Frontal cortex (tissue), 4 donors: Measurements from ENCODE around the gene ESPN. TPM values are rescaled to one million over a fixed set of nuclear protein-coding genes. Genes with fewer than 3 reads are reported as not detected.

Experiments used
- DNase-seq, 2 donors: peaks; one replicate each; pipeline ENCODE4 v3.0.0; 2012; ENCODE audit warnings: low spot score in 2 of 2
- FAIRE-seq: peaks from 2 replicates; lab custom pipeline; 2012; peaks lifted over from hg19 to GRCh38; lab: Jason Lieb, UNC
- total RNA-seq: library from RNA; depleted of rRNA; stranded (reverse); fragments of >200 nt; gene quantifications from one replicate; pipeline ENCODE4 v1.2.3, GENCODE V29; 2014
- donor health status: control.
- donor health status: control.
- donor health status: control.

The ESPN gene
- total RNA-seq, 1 donor from 2014 or later, result not detected

DNA sequence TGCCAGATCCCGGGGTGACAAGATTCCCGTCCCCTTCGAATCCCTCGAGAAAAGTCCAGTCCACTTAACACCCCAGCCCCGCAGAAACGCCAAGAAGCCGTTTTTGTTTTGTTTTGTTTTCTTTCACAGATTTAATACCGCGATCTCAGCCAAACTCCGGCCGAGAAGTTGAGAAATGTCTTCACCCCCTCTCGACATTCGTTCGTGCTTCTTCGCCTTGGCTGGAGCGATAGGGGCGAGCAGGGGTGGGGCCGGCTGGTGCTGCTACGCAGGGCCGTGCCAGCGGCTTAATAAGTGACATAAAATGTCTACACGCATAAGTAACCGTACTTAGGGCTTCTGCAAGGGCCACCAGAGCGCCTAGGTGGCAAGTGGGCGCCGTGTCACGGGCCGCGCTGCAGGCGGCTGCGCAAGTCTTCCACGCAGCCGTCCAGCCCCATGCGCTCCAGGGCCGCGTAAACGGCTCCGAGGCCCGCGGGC is 36.5 kb downstream of the ESPN start:
- no peak for DNase-seq
- FAIRE-seq, result no peak

DNA sequence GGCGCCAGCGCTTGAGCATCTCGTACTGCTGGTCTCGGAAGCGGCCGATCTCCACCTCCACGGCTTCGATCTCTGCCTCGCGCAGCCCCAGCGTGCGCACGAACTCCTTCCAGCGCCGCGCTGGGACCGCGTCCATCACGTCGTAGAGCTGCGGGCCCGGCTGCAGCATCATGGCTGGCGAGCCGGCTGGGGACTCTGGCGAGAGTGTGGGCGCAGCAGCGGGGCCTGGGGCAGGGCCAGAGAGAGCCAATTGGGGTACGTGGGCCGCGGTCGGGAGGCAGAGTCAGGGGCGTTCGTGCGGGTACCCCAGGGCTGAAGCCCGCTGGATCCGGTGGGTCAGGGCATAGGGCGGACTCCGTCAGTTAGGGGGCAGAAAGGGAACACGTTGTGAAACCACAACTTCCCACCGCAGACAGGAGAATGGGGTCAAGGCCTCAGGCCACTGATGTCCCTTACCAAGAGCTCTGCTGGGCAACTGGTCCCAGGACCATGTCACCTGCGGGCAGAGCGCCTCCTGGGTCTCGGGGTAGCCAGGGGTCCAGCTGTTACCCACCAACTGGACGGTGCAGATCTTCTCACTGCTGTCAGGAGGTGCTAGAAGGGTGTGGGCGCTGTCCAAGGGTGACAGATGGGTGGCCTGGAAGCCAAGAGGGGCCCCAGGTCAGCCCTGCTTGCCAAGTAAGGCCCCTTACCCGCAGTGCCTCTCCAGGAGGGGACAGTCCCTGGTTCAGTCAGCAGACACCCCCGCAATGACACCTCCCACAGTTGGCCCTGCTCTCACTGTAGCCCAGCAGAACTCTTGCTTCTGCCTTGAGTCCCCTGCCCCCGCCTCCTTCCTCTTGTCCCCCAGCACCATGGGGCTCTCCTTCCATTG is 37.2 kb downstream of the ESPN start:
- DNase-seq (no peak), FAIRE-seq (no peak)

DNA sequence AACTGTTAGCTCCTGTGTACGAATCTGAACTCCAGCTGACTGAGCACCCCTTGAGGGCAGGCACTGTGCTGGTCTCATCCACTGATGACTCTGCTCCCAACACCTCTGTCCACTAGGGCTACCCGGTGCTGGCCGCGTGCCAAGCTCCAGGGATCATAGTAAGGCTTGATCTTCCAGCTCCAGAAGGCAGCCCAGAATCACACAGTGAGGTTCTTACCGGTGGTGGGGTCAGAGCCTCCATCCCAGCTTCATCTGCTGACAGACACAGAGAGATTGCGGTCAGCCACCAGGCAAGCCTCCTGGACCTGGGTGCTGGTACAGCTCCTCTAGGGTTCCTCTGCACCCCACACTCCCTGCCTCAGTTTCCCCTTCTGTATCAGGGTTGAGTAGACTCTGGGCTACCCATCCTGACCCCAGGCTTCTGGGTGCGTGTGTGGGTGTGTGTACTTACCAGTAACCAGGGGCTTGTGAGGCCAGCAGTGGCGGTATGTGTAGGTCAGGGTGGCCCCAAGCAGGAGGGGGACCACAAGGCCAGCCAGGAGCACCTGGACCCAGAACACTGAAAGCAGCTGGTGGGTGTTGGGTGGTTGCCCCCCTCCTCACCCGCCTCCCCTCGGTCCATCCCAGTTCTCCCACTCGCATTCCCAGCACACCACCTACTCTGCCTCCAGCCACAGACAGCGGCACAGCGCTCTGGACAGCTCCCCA is 38.0 kb downstream of the ESPN start:
- DNase-seq (no peak), FAIRE-seq (no peak)

DNA sequence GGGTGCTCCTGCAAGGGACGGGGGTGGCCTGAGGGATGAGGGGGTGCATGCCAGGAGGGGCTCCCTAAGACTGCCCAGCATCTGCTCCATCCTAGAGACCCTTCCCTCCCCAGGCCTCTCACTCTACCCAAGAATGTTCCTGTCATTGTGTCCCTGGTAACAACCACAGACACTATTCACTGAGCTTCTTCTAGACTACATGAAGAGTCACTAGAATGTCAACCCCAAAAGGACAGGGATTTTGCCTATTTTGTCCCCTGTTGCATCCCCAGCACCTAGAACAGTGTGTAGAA is 38.5 kb downstream of the ESPN start:
- DNase-seq, result no peak
- FAIRE-seq, result no peak

DNA sequence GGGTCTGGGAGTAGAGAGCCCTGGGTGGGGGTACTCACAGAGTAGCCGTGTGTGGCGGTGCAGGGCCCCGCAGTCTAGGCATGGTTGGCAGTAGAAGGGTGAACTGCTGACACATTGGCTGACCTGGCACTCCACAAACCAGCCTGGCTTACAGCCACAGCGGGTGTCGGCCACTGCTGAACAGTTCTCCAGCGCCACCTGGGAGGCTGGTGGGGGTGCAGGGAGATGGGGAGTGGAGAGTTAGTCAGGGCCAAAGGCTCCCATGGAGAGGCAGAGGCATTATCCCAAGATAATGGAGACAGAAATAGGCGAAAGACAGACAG is 39.9 kb downstream of the ESPN start:
- FAIRE-seq, result no peak
- DNase-seq, result peak in 1 of 2 donors; percentile 45

DNA sequence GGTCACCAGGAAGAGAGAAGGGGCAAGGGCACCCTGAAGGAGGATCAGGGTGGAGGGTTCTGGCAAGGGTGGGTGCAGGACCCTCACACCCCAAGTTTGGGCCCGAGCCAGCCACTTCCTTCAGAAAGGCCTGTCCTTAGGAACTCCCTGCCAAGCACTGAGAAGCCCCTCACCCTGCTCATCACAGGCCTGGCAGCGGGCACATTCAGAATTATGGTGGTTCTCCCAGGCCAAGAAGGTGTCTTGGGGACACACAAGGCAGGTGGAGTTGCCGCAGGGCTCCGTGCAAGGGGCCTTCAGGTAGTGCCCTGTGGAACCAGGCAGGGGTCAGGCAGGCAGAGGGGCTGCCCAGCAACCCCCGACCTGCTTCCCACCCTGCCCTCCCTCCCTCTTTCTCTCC is 40.3 kb downstream of the ESPN start:
- FAIRE-seq (no peak), DNase-seq (no peak)

DNA sequence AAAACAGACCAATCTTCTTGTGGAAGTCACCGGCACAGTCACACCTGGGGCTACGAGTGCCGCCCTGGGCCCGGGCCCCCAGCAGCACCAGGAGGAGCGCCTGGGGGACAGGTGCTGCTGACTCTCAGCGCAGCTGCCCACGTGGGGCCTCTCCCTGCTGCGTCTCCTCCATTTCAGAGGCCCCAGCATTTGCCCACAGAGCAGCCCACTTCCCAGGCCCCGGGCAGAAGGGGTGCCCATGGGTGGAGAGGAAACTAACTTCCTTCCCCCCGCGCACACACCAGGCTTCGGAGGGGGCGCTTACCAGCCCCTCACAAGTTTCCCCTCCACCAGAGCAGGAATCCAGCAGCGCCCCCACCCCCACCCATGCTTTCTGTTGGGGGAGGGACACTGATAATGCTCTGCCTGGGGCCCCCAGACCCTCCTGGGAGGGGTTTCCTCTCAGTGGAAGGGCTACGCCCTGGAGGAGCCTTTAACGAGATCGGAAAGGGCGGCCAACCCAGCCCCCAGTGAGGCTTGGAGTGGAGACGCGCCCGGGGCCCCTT is 41.0 kb downstream of the ESPN start:
- FAIRE-seq, result no peak
- no peak for DNase-seq

DNA sequence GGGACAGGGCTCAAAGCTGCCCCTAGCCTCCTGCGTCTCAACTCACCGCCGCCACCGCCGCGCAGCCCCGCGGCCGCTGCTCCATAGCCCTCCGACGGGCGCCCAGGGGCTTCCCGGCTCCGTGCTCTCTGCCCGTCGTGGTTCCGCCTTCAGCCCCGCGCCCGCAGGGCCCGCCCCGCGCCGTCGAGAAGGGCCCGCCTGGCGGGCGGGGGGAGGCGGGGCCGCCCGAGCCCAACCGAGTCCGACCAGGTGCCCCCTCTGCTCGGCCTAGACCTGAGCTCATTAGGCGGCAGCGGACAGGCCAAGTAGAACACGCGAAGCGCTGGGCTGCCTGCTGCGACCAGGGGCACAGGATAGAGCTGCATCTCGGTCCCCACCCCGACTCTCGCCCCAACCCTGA is 41.4 kb downstream of the ESPN start, which contains the start of gene TNFRSF25:
TSS of gene TNFRSF25 (minus strand) at position 151 of the 400 bp plus-strand sequence. CDS start at position 85, 66 bp downstream.
- no peak for FAIRE-seq
- no peak for DNase-seq

DNA sequence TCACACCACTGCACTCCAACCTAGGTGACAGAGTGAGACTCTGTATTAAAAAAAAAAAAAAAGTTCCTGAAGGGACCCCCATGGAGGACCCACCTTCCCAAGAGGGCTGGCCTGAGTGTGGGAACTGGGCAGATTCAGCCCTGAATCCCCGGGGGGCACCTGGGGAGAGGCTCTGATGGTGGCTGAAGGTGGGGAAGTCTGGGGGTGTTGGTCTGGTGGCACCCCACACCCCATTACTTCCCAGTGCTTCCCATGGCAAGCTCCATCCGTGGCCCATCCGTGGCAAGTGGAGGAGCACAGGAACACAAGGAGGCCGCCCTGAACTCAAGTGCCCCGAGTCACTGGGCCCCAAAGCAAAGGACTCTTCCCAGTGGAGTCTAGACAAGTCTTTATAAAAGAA is 42.2 kb downstream of the ESPN start:
- DNase-seq (no peak), FAIRE-seq (no peak)

DNA sequence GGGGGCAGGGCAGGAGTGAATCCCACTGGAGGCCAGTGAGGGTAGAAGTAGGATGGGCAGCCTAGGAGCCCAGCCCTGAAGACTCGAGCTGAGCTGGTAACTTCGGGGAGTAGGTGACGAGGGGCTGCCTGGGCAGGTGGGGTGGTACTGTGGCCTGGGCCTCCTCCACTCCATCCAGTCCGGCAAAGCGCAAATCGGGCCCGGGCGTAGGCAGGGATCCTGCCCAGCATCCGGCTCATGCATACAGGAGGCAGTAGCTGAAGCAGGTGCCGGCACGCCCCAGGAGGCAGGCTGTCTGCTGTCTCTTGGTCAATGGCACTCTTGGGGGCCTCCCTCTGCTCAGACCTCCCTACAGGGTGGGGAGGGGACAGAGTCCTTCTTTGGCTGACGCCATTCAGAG is 42.6 kb downstream of the ESPN start:
- FAIRE-seq (no peak), DNase-seq (no peak)

DNA sequence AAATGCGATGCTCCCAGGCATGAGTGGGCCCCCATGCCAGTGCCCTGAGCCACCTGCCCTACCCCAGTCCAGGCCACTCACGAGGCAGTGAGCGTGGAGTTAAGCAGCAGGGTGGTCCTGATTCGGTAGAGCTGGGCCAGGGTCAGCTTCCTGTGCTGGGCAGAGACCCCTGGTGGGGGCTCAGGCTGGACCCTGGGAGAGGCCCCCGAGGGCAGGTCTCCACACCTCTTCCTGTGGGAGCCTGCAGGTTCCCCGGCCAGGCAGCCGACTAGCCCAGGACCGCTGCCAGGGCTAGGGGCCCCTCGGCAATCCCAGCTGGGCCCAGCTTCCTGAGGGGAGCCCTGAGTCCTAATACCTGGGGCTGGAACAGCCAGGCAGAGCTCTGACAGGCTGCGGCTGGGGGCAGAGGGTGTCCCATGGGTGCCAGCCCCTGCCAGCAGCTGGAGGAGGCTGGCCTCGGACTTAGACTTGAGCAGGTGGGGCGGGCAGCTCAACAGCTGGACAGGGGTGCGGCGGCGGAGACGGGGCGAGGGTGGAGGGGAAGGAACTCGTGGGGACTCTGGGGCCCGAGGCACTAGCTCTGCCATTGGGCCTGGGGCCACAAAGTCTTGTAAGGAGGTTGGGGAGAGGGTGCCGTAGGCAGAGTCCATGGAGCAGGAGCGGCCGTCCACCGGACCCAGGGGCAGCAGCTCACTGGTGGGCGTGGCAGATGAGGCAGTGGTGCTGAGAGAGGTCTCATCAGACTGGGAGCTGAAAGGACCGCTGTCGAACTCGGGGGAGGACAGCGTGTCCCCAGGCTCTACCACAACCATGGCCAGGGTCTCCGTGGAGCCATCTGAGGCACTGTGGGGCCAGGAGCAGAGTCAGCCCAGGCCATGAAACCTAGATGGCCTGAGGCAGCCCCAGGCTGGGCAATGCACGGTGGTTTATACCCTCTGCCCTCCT is 43.4 kb downstream of the ESPN start:
- DNase-seq (no peak), FAIRE-seq (no peak)

DNA sequence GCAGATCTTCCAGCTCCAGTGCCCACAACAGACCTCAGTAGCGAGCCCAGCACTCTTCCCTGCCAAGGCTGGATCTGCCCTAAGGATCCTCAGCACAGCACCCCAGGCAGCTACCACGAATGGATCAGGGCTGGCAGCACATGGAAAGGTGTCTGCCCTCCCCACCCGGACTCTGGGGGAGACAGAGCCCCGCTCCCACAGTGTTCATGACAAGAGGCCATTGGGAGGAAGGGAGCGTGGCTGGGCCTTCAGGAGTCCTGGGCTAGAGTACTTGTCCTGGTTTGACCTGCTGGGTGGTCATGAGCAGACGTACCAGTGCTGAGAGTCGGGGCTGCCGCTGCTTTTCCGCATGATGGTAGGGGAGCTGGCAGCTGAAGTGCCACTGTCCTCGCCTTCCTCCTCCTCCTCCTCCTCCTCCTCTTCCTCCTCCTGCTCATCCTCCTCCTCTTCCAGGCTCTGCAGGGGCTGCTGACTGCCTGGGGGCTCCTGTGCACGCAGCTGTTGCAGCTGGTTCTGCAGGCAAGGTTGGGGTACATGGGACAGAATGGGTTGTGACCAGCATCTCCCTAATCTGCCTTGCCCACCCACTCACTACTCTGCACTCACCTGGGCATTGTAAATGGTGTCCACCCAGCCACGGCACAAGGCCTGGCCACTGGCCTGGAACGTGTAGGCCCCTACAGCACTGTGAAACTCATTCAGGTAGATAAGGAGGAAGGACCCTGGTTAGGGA is 44.3 kb downstream of the ESPN start:
- DNase-seq, result no peak
- FAIRE-seq, result no peak

DNA sequence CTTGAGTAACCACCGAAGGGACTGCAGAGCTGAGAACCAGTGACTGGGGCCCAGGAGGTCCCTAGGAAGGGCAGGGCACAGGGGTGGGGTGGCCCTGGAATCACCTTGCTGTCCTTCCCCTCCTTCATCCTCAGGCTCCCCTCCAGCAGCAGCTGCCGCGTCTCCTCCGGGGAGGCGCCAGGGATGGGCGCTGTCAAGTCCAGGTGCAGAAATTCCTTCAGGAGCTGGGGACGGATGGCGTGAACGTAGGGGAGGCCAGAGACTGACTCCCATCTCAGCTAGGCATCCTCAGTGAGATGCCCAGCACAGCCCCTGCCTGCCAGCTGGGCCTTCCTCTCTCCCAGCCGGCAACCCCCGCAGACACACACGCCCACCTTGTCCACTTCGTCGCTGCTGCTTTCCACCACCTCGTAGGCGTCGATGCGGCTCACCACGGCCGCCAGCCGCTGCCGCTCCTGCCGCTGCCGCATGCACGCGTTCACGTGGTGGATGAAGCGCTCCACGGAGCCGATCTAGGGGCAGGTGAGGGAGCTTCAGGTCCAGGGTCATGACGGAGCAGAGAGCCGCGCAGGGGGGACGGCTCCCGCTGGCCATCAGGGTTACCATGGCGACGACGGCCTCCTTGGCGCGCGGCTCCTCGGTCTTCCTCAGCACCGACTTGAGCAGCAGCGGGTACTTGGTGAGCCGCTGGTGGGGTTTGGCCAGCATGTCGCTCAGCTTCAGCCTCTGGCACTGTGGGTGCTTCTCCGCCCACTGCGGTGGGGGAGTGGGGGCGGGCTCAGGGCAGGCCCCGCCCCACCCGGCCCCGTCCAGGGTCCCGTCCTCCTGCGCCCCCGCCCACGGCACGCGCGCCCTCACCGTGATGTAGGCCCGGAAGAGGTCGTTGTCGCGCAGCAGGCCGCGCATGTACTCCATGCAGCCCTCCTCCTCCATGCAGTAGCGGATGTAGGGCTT is 45.8 kb downstream of the ESPN start:
- no peak for FAIRE-seq

DNA sequence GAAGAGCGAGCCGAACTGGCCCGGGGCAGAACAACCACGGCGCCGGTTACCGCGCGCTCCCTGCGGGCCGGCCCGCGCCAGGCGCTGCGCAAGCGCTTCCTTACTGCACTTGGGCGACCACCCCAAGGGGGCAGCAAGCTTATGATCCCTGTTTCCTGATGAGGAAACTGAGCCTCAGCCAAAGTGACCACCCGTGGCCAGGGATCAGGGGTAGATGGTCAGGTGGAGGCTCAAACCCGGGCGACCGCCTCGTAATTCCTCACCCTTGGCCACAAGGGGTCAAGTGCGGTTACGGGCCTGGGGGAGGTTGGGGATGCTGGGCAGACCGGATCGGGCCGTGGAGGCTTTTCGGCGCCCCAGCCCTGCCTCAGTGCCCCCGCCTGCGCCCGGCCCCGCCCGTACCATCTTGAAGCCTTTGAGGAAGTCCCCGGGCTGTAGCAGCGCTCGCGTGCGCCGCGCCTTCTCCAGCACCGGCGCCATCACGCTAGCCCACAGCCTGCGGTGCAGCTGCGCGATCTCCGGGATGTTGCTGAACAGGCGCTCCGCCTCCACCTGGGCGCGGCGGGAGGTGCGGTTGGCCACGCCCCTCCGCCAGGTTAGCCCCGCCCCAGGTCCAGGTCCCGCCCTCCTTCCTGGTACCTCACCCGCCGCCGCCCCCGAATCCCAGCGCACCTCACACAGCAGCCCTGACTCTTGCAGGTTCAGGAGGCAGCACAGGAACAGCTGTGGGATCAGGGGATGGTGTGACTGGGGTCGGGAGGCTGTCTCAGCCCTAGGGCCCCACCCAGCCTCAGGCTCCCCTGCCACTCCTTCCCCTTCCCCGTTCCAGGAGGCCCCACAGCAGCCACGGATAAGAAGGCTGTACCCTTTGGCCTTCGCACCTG is 46.8 kb downstream of the ESPN start:
- FAIRE-seq (no peak), DNase-seq (no peak)

More for the DNA sequence above, 45.8 kb downstream of the ESPN start:
- no peak for DNase-seq

DNA sequence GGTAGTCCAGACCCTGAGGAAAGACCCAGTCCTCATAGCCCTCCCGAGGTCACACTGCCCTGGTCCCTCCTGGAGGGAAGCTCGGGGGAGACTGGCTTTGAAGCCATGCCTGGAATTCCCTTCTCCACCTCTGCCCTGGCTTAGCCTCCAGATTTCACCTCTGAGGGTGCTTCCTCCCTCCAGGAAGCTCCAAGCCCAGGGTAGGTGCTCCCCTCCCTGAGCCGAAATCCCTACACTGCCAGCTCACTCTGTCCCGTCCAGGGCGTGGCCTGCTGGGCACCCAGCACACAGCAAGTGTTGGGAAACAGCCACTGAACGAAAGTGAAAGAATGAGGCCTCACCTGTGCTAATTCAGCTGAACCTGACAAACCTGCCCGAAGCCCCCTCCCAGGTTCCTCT is 47.4 kb downstream of the ESPN start:
- DNase-seq (no peak), FAIRE-seq (no peak)

DNA sequence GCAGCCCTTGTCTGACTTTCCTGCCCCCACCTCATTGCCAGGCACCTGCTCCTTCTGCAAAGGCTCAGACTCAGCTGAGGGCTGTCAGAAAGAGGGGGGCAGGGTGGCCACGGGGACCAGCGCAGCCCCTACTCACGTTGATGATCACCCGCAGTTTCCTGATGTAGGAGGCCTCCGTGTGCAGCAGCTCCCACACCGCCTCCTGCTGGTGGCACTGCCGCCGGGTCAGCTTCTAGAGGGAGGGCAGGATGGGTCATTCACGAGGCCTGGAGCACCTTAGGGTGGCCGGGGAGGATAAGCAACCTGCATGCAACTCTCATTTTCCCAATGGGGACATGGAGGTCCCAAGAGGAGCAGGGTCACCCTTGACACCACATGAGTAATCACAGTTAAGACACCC is 47.8 kb downstream of the ESPN start:
- no peak for FAIRE-seq
- DNase-seq, result no peak

DNA sequence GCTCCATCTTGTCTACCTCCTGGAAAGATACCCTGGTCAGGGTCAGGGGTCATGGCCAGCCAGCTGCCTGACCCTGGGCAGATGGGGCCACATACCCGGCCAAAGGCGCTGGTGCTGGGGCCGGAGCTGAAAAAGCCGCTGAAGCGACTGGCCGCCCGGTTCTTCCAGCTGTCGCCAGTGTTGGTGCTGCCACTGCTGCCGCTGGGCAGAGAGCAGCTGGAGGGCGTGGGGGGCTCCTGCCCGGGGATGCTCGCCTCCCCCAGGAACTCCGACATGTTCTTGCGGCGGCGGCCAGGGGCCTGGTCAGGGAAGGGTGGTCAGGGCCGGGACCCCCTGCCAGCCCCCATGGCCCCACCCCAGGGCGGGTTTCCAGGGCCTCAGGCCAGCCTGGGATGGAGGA is 48.6 kb downstream of the ESPN start:
- DNase-seq (no peak), FAIRE-seq (no peak)
